HS-27A (cell line): Measurements from ENCODE around the gene SH3YL1.

Experiments used
- DNase-seq: peaks from one replicate; pipeline ENCODE4 v3.0.0-alpha.2; 2012; ENCODE audit warnings: low read depth, missing footprints

The SH3YL1 gene

DNA sequence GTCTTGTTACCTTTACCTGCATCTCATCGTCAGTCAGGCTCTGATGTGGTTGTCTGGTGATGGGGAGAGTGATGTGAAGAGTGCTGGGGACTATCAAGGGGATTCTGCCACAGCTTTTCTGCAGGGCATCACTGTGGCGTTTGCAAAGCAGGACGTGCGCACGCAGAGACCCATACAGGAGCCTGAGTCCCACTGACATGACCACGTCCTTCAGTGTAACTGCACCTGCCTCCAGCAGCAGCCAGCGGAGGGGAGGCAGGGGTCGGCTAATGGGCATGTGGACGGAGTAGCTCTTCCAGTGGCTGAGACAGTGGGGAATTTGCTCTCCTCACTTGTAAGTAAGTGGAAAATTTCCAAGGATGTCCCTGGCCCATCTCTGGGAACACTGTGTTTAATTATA lies 17.5 kb upstream of the SH3YL1 start:
- DNase-seq = no peak

DNA sequence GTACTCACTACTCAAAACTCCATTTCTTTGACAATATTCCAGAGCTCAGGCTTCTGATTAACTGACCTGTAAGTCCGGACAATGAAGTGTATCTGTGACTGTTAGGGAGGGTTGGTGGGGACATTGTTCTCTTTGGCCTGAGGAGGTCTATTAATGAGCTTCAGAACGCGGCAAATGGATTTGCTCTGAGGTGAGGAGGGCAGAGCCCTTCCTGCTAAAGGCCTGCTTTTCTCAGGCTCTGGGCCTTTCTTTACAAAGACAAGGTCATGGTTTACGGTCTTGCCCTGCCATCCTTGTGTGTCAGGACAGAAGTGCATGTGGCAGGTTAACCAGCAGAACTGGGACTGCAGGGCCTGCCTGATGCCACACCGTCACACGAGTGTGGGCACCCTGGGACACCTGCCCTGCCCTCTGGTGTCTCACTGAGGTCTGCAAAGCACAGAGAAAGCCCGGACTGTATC lies 16.8 kb upstream of the SH3YL1 start:
- no peak for DNase-seq

DNA sequence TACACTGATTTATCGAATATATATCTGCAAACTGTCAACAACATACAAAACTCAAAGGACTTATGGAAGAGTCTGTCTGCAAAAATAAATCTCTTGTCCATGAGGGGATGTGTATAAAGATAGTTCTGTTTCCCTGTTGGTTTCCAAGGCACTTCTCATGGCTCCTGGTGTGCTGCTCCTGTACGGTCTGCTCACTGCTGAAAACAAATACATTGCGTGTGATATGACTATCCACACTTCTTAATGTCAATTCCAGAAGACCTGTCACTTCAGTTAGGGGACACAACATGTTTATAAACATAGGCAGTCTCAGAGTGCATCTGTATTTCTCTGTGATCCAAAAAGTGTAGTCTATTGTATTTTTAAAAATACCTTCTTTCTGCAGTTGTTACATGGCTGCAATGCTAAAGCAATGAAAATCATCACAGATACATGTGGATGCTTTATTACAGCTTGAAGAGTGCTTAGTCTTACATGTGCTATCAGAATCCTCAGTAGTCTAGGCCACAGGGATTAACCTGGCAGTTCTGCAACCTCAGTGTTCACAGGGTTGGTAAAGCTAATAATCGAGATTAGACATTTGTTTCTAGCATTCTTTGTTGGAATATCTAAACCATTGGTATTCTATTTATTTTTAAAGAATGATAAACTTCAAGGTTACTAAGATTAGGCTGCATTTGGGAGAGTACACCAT lies 16.3 kb upstream of the SH3YL1 start:
- no peak for DNase-seq

DNA sequence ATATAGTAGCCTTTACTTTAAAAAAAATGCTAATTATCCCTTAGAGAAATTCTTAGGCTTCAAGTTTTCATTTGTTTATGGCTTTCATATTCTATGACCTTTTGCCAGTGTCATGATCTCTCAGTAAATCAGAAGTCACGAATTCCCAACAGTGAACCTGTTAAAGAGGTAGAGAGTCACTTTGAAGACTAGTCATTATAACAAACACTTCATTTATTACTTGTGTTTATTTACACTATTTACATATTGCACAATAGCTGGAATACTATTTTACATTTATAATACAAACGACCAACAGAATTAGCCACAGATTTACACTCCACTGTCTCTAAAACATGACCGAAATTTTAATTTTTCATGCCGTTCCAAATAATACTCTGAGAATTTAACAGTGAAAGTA lies 15.5 kb upstream of the SH3YL1 start:
- DNase-seq = no peak

DNA sequence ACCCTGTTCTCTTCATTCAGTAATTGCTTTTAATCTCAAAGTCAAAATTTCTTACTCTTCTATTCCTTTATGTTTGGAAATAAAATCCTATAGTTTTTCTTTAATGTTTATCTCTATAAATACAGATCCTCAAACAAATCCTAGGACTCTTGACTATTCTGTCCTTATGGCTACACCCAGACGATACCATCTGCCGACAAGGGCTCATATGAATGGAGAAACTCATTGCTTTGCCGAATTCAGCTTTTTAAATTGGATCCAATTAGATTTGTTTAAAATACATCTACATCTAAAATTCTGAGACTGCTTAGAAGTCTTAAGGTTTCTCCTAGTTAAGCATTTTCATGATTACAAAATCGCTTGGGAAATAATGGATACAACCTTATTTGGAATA lies 15.1 kb upstream of the SH3YL1 start:
- no peak for DNase-seq

DNA sequence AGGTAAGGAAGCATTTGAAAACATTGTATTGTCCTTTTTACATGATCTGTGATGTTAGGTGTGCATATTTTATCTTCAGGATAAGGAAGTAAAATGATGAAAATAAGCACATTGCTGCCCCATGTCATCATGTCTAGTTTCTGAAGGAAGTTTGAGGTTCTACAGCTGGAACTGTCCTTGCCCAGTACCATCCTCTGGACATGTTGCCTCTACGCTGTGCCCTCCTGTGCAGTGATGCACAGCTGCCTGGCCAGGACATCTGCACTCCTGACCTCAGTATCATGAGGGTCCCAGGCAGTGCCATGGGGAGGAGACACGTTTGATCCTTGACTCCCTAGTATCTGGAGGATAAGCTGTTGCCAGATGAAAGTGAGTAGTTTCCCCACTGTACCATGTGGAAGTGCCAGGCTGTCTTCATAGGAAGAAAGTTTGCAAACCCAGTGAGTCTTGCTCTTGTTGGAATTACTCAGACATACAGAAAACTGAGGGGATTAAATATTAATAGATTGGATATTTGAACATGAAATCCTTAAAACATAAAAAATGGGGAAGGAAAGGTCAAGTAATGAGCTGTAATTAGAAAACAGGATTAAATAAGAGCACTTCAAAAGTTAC lies 14.6 kb upstream of the SH3YL1 start:
- no peak for DNase-seq

DNA sequence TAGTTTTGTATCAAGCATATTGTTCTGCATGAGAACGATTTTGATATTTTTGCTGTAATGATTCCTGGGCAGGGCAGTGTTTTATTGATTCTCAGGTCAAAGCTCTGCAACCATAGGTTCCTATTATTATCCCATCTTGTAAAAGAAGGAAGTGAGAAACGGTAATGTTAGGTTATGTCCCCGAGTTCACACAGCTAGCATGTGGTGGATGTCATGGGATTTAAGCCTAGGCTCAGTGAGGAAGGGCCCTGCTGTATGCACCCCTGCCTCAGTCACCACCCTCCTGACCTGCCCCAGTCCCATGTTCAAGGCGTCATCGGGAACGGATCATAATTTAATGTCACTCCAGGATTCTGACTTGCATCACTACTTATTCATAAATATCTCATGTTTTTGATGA lies 11.6 kb upstream of the SH3YL1 start:
- DNase-seq = no peak

DNA sequence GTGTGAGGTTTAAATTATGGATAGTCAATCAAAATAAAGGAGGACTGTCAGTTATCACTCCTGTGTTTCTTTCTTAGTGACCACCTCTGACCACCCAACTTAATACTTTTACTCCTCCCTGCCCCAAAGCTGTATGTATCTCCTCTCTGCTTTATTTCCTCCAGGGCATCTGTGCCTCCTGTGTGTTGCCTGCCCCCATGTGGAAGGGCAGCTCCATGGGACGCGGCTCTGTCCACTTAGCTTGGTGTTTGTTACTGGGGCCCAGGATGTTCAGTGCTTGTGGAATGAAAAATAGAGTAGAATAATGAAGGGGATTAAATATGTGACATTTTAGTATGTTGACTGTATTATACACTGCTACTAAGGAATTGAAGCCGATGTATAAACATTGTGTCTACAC lies 10.7 kb upstream of the SH3YL1 start:
- no peak for DNase-seq

DNA sequence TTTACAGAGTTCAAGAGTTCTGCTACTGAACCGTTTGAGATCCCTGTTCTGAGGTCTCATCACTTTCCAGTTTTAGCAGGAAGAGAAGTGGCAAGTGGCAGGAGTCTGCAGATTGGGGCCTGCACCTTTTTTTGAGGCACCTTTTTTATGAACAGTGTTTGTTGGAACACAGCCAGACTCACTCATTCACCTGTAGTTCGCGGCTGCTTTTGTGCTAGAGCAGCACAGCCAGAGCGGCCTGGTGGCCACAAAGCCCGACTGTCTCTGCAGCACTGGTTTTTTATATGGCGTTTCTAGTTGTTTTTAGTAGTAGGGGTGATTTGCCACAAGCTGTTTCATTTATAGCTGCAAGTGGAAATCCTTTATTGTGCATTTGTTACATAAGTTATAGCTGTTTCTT lies 9.5 kb upstream of the SH3YL1 start:
- no peak for DNase-seq

DNA sequence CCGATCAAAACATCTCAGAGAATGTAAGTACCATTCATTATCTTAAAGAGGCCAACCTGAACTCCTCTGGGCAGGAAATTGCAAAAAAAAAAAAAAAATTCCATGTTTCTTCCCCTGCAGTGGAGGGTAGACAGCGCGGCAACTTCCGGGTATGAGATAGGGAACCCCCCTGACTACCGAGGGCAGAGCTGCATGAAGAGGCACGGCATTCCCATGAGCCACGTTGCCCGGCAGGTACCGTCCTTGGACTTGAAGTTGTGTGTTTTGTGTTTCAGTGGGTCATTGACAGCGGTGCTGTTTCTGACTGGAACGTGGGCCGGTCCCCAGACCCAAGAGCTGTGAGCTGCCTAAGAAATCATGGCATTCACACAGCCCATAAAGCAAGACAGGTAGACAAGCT lies 8.1 kb upstream of the SH3YL1 start:
- DNase-seq = no peak

DNA sequence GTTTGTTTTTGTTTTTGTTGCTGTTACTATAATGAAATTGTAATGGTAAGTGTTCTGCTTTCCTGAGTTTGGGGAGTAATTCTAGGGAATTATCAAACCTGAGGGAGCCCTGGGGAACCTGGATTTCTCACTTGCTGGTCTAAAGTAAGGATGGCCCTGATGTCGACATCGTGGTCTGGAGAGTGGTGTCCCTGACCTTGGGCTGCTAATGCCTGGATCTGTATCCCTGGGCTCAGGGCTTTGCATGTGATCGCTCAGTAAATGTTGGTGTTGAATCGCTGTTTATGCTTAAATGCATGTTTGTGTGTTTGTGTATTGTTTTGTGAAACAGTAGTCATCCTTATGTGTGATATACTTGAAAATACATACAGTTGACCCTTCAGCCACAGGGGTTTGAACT lies 7.0 kb upstream of the SH3YL1 start:
- DNase-seq = no peak

DNA sequence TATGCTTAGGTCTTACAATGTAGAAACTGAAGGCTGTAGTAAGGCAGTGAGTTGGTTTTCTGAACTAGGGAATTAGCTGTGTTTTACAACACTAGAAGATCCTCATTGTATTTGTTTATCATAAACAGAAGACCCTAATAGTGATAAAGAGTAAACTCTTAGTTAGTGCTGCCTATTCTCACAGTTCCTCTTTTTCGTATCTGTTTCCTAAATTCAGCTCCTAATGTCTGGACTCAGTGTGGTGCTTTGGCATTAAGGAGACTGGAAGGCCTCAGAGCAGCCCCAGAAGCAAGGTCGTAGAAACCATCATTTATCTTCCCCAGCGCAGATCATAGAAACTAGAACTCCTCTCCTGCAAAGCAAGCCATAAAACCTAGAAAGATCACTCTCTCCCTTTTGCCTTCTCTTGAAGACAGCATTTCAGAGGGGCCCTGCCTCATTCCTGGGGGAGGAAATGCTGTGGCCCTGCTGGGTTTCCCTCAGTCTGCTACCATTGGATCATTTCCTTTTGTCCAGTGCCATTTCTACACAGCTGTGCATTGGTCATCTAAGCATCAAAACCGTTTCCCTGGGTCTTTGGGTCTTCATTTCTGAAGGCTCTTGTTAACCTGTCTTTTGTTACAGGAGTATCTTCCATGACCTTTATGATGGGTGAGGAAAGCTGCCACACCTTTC lies 5.7 kb upstream of the SH3YL1 start:
- no peak for DNase-seq

DNA sequence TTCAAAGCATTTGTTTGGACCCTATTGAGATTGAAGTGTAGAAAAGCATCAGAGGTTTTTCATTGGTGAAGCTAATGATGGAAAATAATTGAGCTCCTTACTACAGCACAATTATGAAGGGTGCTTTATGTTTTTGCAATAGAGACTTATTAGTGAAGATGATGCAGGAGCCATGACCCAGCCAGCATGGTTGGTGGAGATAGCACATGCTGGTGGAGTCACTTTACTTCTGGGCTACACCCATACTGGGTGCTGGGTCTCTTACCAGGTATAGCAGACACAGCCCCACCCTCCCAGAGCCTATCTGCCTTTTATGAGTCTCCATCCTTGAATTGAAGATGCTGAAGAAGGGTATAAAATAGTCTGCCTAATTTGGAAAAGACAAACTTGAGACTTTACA lies 4.5 kb upstream of the SH3YL1 start:
- DNase-seq = no peak

DNA sequence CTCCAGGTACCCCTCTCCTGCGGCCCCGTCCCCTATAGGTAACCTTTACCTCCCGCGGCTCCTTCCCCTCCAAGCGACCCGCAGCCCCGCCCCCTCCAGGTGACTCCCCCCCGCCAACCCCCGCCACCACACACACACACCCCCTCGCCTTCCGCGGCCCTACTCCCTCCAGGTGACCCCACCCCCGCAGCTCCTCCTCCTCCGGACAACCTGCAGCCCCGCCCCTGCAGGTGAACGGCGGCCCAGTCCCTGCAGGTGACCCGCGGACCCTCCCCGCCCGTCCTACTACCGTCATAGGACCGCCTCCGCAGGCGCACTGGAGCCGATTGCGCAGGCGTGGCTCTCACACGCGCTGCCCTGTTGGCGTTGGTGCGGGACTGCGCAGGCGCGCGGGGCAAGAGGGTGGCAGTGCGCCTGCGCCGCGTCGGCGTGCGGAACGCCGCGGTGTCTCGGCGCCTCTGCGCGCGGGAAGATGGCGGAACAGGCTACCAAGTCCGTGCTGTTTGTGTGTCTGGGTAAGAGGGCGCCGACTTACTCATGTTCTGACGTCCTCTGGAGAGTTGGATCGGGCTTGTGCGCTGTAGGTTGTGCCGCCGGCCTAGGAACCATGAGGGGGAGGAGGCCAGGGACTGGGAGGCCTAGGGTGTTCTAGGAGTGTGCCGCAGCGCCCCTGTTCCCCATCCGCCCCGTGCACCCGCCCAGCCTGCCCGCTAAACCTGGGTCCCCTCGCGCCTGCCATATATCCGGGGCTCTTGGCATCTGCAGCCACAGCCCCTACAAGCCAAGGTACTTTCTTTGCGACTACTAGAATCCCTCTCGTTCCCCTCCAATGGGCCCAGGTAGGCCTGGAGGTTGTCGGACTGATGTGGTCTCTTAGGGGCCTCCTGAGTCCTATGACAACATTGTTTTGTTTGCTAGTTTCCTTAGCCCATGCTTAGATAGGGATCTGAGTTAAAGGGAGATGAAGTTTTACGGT lies 949 bp upstream of the SH3YL1 start, which contains the start of gene ACP1:
Gene ACP1, plus strand, starts transcription at position 455 of the 976 bp plus-strand sequence. Its CDS starts 18 bp downstream, at position 473.
- peak; percentile 65 for DNase-seq

DNA sequence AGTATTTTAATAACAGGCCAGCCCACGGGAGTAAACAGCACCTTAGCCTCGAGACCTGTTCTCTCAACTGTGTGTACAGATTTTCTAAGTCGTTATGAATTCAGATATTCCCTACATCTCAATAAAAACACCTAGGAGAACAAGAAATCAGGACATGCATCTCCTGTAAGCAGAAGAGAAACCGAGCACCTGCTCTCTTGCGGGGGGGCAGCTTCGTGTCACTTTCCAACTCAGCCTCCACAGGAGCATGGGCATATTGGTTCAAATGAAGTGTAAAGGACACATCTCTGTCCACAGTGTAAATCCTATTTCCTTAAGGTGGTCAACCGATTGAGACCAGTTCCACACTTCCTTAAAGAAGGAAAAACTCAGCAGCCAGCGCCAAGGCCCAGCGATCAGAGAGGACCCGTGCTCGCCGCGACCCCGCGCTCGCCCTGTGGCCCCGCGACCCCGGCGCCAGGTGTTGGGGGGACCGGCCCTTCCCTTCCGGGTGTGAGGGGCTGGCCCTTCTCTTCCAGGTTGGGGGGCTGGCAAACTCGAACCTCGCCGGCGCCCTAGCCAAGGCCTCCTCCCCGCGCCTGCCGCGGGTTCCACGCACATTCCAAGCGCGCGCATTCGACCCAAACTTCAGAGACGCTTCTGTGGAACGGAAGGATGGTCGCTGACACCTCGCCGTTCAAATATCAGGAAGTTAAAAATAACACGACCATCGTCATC lies 652 bp downstream of the SH3YL1 start:
- DNase-seq = no peak

DNA sequence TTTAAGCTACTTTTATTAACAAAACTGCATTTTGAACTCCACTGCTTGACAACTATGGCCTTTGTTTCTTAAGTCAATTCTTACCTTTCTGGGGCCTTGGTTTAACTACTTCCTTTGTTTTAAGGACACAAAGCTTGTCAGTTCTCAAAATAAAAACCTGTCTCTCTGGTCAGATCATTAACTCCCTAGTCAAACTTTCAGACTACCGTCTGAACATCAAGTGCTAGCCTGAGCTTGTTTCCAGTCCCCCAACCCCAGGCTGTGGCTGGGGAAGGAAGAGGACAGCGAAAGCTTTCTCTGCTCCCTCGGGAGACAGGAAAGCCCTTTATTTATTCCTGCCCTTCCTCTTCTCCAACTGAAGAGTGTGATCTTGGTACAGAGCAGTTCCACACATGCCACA lies 1.7 kb downstream of the SH3YL1 start:
- no peak for DNase-seq

DNA sequence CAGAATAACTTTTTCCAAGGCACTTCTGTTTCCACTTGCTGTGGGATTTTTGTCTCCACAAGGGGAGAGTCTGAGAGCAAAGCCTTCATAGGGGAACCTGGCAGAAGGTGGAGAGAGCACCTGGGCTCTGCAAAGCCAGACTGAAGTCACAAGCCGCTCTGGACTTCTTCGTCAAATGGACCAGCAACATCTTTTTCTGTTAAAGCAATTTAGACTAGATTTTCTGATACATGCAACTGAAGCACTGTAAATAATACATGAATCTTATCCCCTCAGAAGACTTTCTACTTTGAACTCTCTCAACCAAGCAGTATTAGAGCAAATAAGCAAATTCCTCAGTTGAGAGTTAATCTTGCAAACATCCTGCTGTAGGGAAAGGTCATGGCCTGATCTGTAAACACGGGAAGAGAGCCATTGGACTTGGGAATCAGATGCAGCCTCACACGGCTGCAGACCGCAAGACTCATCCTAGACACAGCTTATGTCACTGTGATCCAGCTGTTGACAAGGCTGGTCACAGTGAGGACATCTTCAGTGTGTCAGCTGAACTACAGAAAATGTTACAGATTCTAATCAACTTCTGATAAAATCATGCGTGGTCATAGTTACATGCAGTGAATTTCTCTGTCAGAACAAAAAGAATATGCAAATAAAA lies 3.2 kb downstream of the SH3YL1 start:
- no peak for DNase-seq

DNA sequence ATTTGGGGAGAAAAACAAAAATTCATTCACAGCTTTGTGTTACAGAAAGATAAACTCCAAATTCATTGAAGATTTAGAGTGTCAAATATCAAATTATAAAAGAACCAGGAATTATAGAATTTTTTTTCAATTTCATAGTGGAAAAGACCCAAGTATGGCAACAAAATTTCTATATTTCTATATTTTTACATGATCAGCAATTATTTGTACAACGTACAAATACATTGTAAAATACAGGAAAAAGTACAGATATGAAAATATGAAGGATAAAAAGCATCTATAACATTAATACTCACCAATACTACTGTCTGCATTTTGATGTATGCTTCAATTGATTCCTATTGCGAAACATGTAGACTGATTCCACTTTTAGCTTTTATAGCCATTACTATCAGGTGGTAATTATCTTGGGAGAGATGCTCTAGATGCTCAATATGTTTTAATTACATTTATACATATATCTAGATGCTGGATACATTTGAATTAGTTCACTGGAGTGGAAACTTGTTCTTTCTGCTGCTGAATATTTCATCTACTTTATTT lies 4.0 kb downstream of the SH3YL1 start:
- DNase-seq = no peak

DNA sequence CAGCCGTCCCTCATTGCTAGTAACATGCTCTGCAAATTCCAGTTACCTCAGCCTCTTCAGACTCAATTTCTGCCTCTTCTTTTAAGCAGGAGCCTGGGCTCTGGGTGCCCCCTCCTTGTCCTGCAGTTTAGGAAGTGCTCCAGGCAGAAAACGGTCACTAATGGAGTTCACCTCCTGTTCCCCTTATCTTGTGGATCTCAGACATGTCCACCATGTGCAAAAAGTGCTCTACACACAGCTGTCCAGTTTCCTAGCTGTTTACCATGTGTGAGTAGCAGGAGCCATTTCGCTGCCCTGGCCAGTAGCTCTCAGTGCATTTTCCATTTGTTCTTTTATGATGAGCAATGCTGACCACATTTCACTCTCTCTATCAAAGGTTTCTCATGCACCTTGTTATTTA lies 4.9 kb downstream of the SH3YL1 start:
- DNase-seq = no peak

DNA sequence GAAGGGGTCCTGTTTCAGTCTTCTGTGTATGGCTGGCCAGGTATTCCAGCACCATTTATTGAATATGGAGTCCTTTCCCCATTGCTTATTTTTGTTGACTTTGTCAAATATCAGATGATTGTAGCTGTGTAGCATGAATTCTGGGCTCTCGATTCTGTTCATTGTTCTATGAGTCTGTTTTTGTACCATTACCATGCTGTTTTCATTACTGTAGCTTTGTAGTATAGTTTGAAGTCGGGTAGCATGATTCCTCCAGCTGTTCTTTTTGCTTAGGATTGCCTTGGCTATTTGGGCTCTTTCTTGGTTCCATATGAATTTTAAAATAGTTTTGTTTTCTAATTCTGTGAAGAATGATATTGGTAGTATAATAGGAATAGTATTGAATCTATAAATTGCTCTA lies 6.0 kb downstream of the SH3YL1 start:
- DNase-seq = no peak

DNA sequence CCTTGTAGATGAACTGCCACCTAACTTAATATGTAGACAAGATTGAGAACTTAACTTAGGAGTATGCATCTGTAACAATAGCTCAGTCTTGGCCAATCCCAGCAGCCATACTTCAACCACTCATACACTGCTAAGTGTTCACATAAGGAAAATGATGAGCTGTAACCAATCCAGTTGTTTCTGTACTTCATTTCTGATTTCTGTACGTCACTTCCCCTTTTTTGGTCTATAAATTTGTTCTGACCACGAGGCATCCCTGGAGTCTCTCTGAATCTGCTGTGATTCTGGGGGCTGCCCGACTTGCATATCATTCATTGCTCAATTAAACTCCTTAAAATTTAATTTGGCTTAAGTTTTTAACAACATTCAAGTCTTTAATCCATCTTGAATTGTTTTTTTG lies 6.4 kb downstream of the SH3YL1 start:
- no peak for DNase-seq
